GM18499 (cell line): ENCODE measurements around the gene TFRC.
"Not testable (repeated sequence)": the region's sequence is repeated elsewhere in the genome, so short reads cannot be mapped to it uniquely, and the experiment has no call there.

ENCODE experiments used
- ATAC-seq: cut with Tn5 transposase; IDR thresholded peaks from one replicate; pipeline ENCODE4 v1.9.1; 2021; ENCODE audit warnings: moderate number of reproducible peaks; ENCODE audit not compliant: insufficient read depth, unreplicated experiment

The TFRC gene

GRCh38 chr3:196087906-196088305 lies 6.0 kb upstream of the TFRC start:
- ATAC-seq: no peak

- no peak for ATAC-seq
Measured at GRCh38 chr3:196082619-196082971, 705 bp upstream of the TFRC start.

- peak; percentile 9 for ATAC-seq
Measured at GRCh38 chr3:196081002-196081833, 672 bp downstream of the TFRC start.

GRCh38 chr3:196080101-196080846 lies 1.6 kb downstream of the TFRC start:
- not testable (repeated sequence) for ATAC-seq

GRCh38 chr3:196079682-196080081 lies 2.2 kb downstream of the TFRC start:
- no peak for ATAC-seq

GRCh38 chr3:196075013-196075412 lies 6.9 kb downstream of the TFRC start:
- ATAC-seq: no peak

GRCh38 chr3:196073255-196073753 lies 8.6 kb downstream of the TFRC start:
- ATAC-seq: no peak

GRCh38 chr3:196072313-196072712 lies 9.6 kb downstream of the TFRC start:
- no peak for ATAC-seq

GRCh38 chr3:196068812-196069211 lies 13.1 kb downstream of the TFRC start:
- not testable (repeated sequence) for ATAC-seq

- no peak for ATAC-seq
Measured at GRCh38 chr3:196067439-196067838, 14.5 kb downstream of the TFRC start.

GRCh38 chr3:196063971-196064370 lies 17.9 kb downstream of the TFRC start:
- ATAC-seq: no peak

GRCh38 chr3:196063456-196063855 lies 18.4 kb downstream of the TFRC start:
- ATAC-seq: no peak

GRCh38 chr3:196063049-196063448 lies 18.8 kb downstream of the TFRC start:
- no peak for ATAC-seq

- ATAC-seq: no peak
Measured at GRCh38 chr3:196060834-196061233, 21.1 kb downstream of the TFRC start.

- no peak for ATAC-seq
Measured at GRCh38 chr3:196057760-196058331, 24.0 kb downstream of the TFRC start.

- not testable (repeated sequence) for ATAC-seq
Measured at GRCh38 chr3:196056371-196056770, 25.5 kb downstream of the TFRC start.

GRCh38 chr3:196055683-196056270 lies 26.1 kb downstream of the TFRC start:
- ATAC-seq: no peak

GRCh38 chr3:196055240-196055639 lies 26.6 kb downstream of the TFRC start:
- ATAC-seq: no peak

- ATAC-seq: no peak
Measured at GRCh38 chr3:196054661-196055060, 27.2 kb downstream of the TFRC start.

- no peak for ATAC-seq
Measured at GRCh38 chr3:196053487-196053886, 28.4 kb downstream of the TFRC start.
